CD4-positive, alpha-beta memory T cell (primary cell): ENCODE results near the gene SLC9C2. TPM values are rescaled to one million over a fixed set of nuclear protein-coding genes. Genes with fewer than 3 reads are reported as not detected.
A peak's percentile ranks its signal among the peaks of the same experiment; 100 is the strongest.
"Not testable (repeated sequence)": the region's sequence is repeated elsewhere in the genome, so short reads cannot be mapped to it uniquely, and the experiment has no call there.

ENCODE experiments used
- CTCF ChIA-PET: fragments of 350-600 bp; sonication (Branson Sonifier 250); formaldehyde crosslinking; loops from one replicate; lab custom pipeline; 2021; ENCODE audit warnings: inconsistent platforms; ENCODE audit not compliant: partially characterized antibody; lab: Charles Lee
- POLR2A ChIA-PET: fragments of 350-600 bp; sonication (Branson Sonifier 250); formaldehyde crosslinking; loops from one replicate; lab custom pipeline; 2021; ENCODE audit not compliant: partially characterized antibody; lab: Charles Lee
- DNase-seq, 5 donors: peaks; one replicate each; pipeline versions ENCODE4 v3.0.0 to v3.0.0-alpha.2; 2020 to 2022; ENCODE audit warnings: mixed read lengths in 1 of 5
- H3K27ac ChIP-seq: one replicate; pipeline ENCODE4 v1.7.0; 2013; ENCODE audit warnings: low read depth, low read length
- H3K27me3 ChIP-seq: 2 replicates; pipeline ENCODE4 v1.7.0; 2013; ENCODE audit warnings: mild to moderate bottlenecking, low read length, moderate library complexity; ENCODE audit not compliant: insufficient read depth
- H3K36me3 ChIP-seq: 2 replicates; pipeline ENCODE4 v1.7.0; 2013; ENCODE audit warnings: mild to moderate bottlenecking, low read length, moderate library complexity; ENCODE audit not compliant: insufficient read depth
- H3K4me1 ChIP-seq: 2 replicates; pipeline ENCODE4 v1.7.0; 2013; ENCODE audit warnings: mild to moderate bottlenecking, low read length, moderate library complexity; ENCODE audit not compliant: insufficient read depth
- H3K4me3 ChIP-seq, 2 donors: one replicate each; pipeline ENCODE4 v1.7.0; 2013; ENCODE audit warnings: low read length in 2 of 2, mild to moderate bottlenecking in 1 of 2
- H3K9me3 ChIP-seq, 2 donors: one replicate each; pipeline ENCODE4 v1.7.0; 2013; ENCODE audit warnings: low read length in 2 of 2, control low read depth in 1 of 2; ENCODE audit not compliant: control insufficient read depth in 1 of 2
- H3K27ac Mint-ChIP-seq, 7 donors: one replicate each; pipeline ENCODE4 v1.8.0; 2020 to 2021; ENCODE audit warnings: mixed read lengths in 7 of 7, mild to moderate bottlenecking in 6 of 7, inconsistent platforms in 3 of 7, moderate library complexity in 3 of 7
- H3K27me3 Mint-ChIP-seq, 2 donors: one replicate each; pipeline ENCODE4 v1.8.0; 2020 to 2021; ENCODE audit warnings: mixed read lengths in 2 of 2
- H3K36me3 Mint-ChIP-seq, 2 donors: one replicate each; pipeline ENCODE4 v1.8.0; 2020 to 2021; ENCODE audit warnings: mixed read lengths in 2 of 2, inconsistent platforms in 1 of 2, mild to moderate bottlenecking in 1 of 2
- H3K4me1 Mint-ChIP-seq, 4 donors: one replicate each; pipeline ENCODE4 v1.8.0; 2020 to 2021; ENCODE audit warnings: mixed read lengths in 4 of 4, mild to moderate bottlenecking in 1 of 4
- H3K4me3 Mint-ChIP-seq, 8 donors: one replicate each; pipeline ENCODE4 v1.8.0; 2020 to 2021; ENCODE audit warnings: mixed read lengths in 8 of 8, mild to moderate bottlenecking in 7 of 8, moderate library complexity in 6 of 8, inconsistent platforms in 3 of 8
- H3K9me3 Mint-ChIP-seq, 8 donors: one replicate each; pipeline ENCODE4 v1.8.0; 2020 to 2021; ENCODE audit warnings: mixed read lengths in 8 of 8, mild to moderate bottlenecking in 5 of 8, inconsistent platforms in 3 of 8, moderate library complexity in 1 of 8
- intact Hi-C: fragments of 100-400 bp; cut with micrococcal nuclease; formaldehyde crosslinking; loops from one replicate; pipeline ENCODE4 v1.15.1; 2023
- polyA plus RNA-seq, 2 donors: library from polyadenylated mRNA; unstranded; fragments of 300-500 nt; fragmentation: Illumina TruSeq; gene quantifications; one replicate each; pipeline ENCODE4 v1.2.3, GENCODE V29; 2021
- total RNA-seq, 2 experiments: library from RNA; stranded (reverse); gene quantifications; one replicate each; pipeline ENCODE4 v1.2.3, GENCODE V29; 2021

The SLC9C2 gene
- total and polyA plus RNA-seq, 4 experiments from 2014 or later = not detected

DNA sequence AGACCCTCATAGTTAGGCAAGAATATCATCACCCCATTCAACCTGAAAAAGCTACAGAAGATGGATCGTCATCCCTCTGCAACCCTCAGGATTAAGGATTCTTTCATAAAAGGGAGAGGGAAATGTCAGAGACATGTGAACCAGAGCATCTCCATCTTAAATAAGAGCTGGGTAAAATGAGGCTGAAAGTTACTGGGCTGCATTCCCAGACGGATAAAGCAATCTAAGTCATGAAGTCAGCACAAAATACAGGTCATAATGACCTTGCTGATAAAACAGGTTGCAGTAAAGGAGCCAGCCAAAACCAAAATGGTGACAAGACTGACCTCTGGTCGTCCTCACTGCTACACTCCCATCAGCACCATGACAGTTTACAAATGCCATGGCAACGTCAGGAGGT lies 103.1 kb downstream of the SLC9C2 start:
- CTCF ChIA-PET = no interaction called here
- Mint-ChIP-seq H3K27me3 (no peaks in the 10 kb centered on the region), H3K4me1 (no peaks in the 10 kb centered on the region)

GRCh38 chr1:173496757-173497320 lies 106.0 kb downstream of the SLC9C2 start:
- Mint-ChIP-seq H3K27ac (no peak overlapping the region), H3K27me3 (no peaks in the 10 kb centered on the region), H3K36me3 (peaks cover 0 to 10% of the 10 kb centered on the region in 2 donors), H3K4me1 (no peaks in the 10 kb centered on the region), H3K9me3 (peaks cover 0 to 4% (median 0%) of the 10 kb centered on the region in 8 donors), H3K4me3 (no peak overlapping the region)
- H3K9me3 ChIP-seq = no peaks in the 10 kb centered on the region
- H3K36me3 ChIP-seq = no peaks in the 10 kb centered on the region
- no peak for DNase-seq
- no peak overlapping the region for H3K27ac ChIP-seq
- intact Hi-C loops = no loop called here
- no peaks in the 10 kb centered on the region for H3K27me3 ChIP-seq
- ChIA-PET CTCF (no interaction called here), POLR2A (no interaction called here)
- H3K4me3 ChIP-seq = no peak overlapping the region
- no peaks in the 10 kb centered on the region for H3K4me1 ChIP-seq

More for the DNA sequence above, 103.1 kb downstream of the SLC9C2 start:
- POLR2A ChIA-PET = no interaction called here
- H3K27ac Mint-ChIP-seq = no peak overlapping the region
- no peak overlapping the region for H3K27ac ChIP-seq
- H3K9me3 Mint-ChIP-seq = peaks cover 0 to 8% (median 0%) of the 10 kb centered on the region in 8 donors
- H3K27me3 ChIP-seq = no peaks in the 10 kb centered on the region
- no peak for DNase-seq
- peaks cover 0 to 2% of the 10 kb centered on the region in 2 donors for H3K36me3 Mint-ChIP-seq
- H3K4me3 Mint-ChIP-seq = no peak overlapping the region
- intact Hi-C loops = no loop called here
- H3K4me1 ChIP-seq = no peaks in the 10 kb centered on the region
- no peaks in the 10 kb centered on the region for H3K9me3 ChIP-seq
- no peaks in the 10 kb centered on the region for H3K36me3 ChIP-seq
- H3K4me3 ChIP-seq = no peak overlapping the region

DNA sequence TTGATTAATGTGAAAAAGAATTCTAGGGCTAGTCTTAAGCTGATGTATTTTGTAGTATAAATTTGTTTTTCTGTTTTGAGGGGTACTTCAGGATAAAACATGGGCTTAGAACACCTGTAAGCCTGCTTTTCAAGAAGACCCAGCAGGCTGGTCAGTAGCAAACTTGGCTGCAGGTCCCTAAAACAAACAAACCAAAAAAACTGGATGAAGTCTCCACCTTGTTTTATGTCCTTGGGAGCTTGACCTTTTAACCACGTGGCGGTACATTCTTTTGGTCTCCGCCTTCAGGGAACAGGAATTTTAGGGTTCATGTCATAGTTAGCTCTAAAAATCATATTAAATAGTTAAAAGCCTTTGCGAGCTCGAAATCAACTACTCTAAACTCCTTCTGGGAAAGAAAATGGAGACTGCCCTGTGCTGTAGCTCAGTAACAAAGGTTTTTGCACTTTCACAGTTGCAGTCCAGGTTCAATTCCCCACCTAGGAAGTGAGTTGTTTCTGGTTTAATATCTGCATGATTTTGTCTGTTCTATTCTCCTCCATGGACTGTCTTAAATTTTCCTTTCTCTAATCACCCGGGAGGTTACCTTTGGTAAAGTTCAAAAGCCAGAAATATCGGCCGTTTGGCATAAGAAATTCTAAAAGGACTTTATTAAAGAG lies 107.1 kb downstream of the SLC9C2 start:
- intact Hi-C loops = no loop called here
- no peak overlapping the region for H3K27ac Mint-ChIP-seq
- no peaks in the 10 kb centered on the region for H3K4me1 ChIP-seq
- no peaks in the 10 kb centered on the region for H3K9me3 ChIP-seq
- H3K36me3 ChIP-seq = no peaks in the 10 kb centered on the region
- CTCF ChIA-PET = interaction anchor here (1.6 kb wide), 1 partner anchor 19 kb away, joined by 3 read pairs; the partner anchor contains the start of gene PRDX6
- no peak overlapping the region for H3K4me3 ChIP-seq
- peaks cover 0 to 4% (median 0%) of the 10 kb centered on the region in 8 donors for H3K9me3 Mint-ChIP-seq
- no peak overlapping the region for H3K4me3 Mint-ChIP-seq
- H3K27me3 ChIP-seq = no peaks in the 10 kb centered on the region
- POLR2A ChIA-PET = no interaction called here
- H3K36me3 Mint-ChIP-seq = peaks cover 0 to 10% of the 10 kb centered on the region in 2 donors
- no peak for DNase-seq
- no peak overlapping the region for H3K27ac ChIP-seq
- H3K27me3 Mint-ChIP-seq = no peaks in the 10 kb centered on the region
- H3K4me1 Mint-ChIP-seq = no peaks in the 10 kb centered on the region

- H3K27ac Mint-ChIP-seq = peak overlapping the region in 1 of 7 donors; percentile 71
- POLR2A ChIA-PET, H3K4me3 Mint-ChIP-seq, DNase-seq, H3K4me3 ChIP-seq, H3K9me3 Mint-ChIP-seq, H3K27me3 ChIP-seq, H3K4me1 ChIP-seq, H3K9me3 ChIP-seq, CTCF ChIA-PET, H3K36me3 ChIP-seq, H3K27me3 Mint-ChIP-seq, H3K4me1 Mint-ChIP-seq, intact Hi-C loops, H3K27ac ChIP-seq: not testable (repeated sequence)
- peaks cover 22 to 29% of the 10 kb centered on the region in 2 donors for H3K36me3 Mint-ChIP-seq
These were observed 109.7 kb downstream of the SLC9C2 start for GRCh38 chr1:173493125-173493524.

- CTCF ChIA-PET = no interaction called here
- Histone ChIP-seq H3K9me3 (no peaks in the 10 kb centered on the region), H3K27me3 (no peaks in the 10 kb centered on the region), H3K4me1 (no peaks in the 10 kb centered on the region), H3K27ac (no peak overlapping the region), H3K4me3 (no peak overlapping the region), H3K36me3 (peaks cover 19% of the 10 kb centered on the region)
- no peak overlapping the region for H3K4me3 Mint-ChIP-seq
- no peak overlapping the region for H3K27ac Mint-ChIP-seq
- H3K9me3 Mint-ChIP-seq = no peaks in the 10 kb centered on the region
- no peaks in the 10 kb centered on the region for H3K27me3 Mint-ChIP-seq
- POLR2A ChIA-PET = no interaction called here
- H3K36me3 Mint-ChIP-seq = peaks cover 38 to 40% of the 10 kb centered on the region in 2 donors
- DNase-seq = no peak
- intact Hi-C loops = no loop called here
- H3K4me1 Mint-ChIP-seq = no peaks in the 10 kb centered on the region
These were observed 111.4 kb downstream of the SLC9C2 start for GRCh38 chr1:173491508-173491907.

DNA sequence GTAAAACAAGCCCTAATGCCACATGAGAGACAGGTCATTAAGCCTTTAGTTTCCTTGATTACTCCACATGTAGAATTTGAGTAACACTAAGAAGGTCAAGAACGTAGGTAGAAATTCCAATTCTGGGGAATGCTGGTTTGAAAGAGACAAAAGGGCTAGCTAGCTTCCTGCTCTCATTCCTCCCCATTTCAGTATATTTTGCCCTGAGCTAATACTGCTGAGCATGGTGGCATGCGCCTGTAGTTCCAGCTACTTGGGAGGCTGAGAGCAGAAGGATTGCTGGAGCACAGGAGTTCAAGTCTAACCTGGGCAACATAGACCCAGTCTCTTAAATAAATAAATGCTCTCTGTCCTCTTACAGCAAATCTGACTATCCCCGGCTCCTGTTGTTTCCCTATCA lies 112.9 kb downstream of the SLC9C2 start:
- Histone ChIP-seq H3K27me3 (no peaks in the 10 kb centered on the region), H3K36me3 (peaks cover 34% of the 10 kb centered on the region), H3K9me3 (no peaks in the 10 kb centered on the region), H3K27ac (no peak overlapping the region), H3K4me1 (no peaks in the 10 kb centered on the region), H3K4me3 (no peak overlapping the region)
- POLR2A ChIA-PET = no interaction called here
- CTCF ChIA-PET = no interaction called here
- H3K9me3 Mint-ChIP-seq = no peaks in the 10 kb centered on the region
- H3K36me3 Mint-ChIP-seq = peaks cover 52 to 54% of the 10 kb centered on the region in 2 donors
- H3K27ac Mint-ChIP-seq = peak overlapping the region in 1 of 7 donors; percentile 22
- DNase-seq = no peak
- H3K4me1 Mint-ChIP-seq = no peaks in the 10 kb centered on the region
- H3K27me3 Mint-ChIP-seq = no peaks in the 10 kb centered on the region
- H3K4me3 Mint-ChIP-seq = no peak overlapping the region
- intact Hi-C loops = no loop called here

- Mint-ChIP-seq H3K27me3 (no peaks in the 10 kb centered on the region), H3K4me3 (no peak overlapping the region), H3K36me3 (peaks cover 54 to 62% of the 10 kb centered on the region in 2 donors), H3K4me1 (peaks cover 0 to under 1% (median 0%) of the 10 kb centered on the region in 4 donors), H3K9me3 (no peaks in the 10 kb centered on the region), H3K27ac (no peak overlapping the region)
- no peak for DNase-seq
- Histone ChIP-seq H3K36me3 (peaks cover 34% of the 10 kb centered on the region), H3K27me3 (no peaks in the 10 kb centered on the region), H3K27ac (no peak overlapping the region), H3K4me3 (no peak overlapping the region), H3K9me3 (no peaks in the 10 kb centered on the region), H3K4me1 (no peaks in the 10 kb centered on the region)
- ChIA-PET POLR2A (no interaction called here), CTCF (no interaction called here)
- intact Hi-C loops = no loop called here
These were observed 113.7 kb downstream of the SLC9C2 start for GRCh38 chr1:173489149-173489600.
